Hematopoietic multipotent progenitor cell treated with erythropoietin and hydrocortisone succinate and interleukin-3 and kit ligand, for 15 days (in vitro differentiated cells): ENCODE measurements around the gene YDJC.
A peak's percentile ranks its signal among the peaks of the same experiment; 100 is the strongest.
"Not testable (repeated sequence)": the region's sequence is repeated elsewhere in the genome, so short reads cannot be mapped to it uniquely, and the experiment has no call there.

Experiments
- DNase-seq: peaks from one replicate; pipeline ENCODE4 v3.0.0-alpha.2; 2015; ENCODE audit warnings: low spot score

The YDJC gene

GRCh38 chr22:21651521-21652009, 21.7 kb upstream of the YDJC start:
- no peak for DNase-seq

GRCh38 chr22:21650823-21651520, 21.1 kb upstream of the YDJC start:
- no peak for DNase-seq

GRCh38 chr22:21650280-21650679, 20.5 kb upstream of the YDJC start:
- no peak for DNase-seq

GRCh38 chr22:21646608-21647590, 17.1 kb upstream of the YDJC start:
- DNase-seq: peak; percentile 83

- DNase-seq: not testable (repeated sequence)
Measured at GRCh38 chr22:21645513-21645912, 15.7 kb upstream of the YDJC start.

GRCh38 chr22:21643533-21644357, 13.9 kb upstream of the YDJC start:
- DNase-seq: no peak

GRCh38 chr22:21642584-21643448, 13.0 kb upstream of the YDJC start:
- peak; percentile 57 for DNase-seq

- peak; percentile 99 for DNase-seq
Measured at GRCh38 chr22:21641789-21642583, 12.2 kb upstream of the YDJC start, which contains the start of gene SDF2L1. Gene SDF2L1, plus strand, starts transcription at chr22:21642302. Its CDS starts 35 bp downstream, at chr22:21642337.

GRCh38 chr22:21641417-21641788, 11.6 kb upstream of the YDJC start:
- DNase-seq: peak; percentile 20

GRCh38 chr22:21640810-21641209, 11.0 kb upstream of the YDJC start:
- DNase-seq: no peak

- no peak for DNase-seq
Measured at GRCh38 chr22:21639359-21639758, 9.5 kb upstream of the YDJC start.

GRCh38 chr22:21637450-21637849, 7.6 kb upstream of the YDJC start:
- not testable (repeated sequence) for DNase-seq

- no peak for DNase-seq
Measured at GRCh38 chr22:21636629-21637218, 6.9 kb upstream of the YDJC start.

GRCh38 chr22:21635771-21636510, 6.1 kb upstream of the YDJC start:
- DNase-seq: no peak

GRCh38 chr22:21634844-21635243, 5.0 kb upstream of the YDJC start:
- no peak for DNase-seq

GRCh38 chr22:21634081-21634480, 4.3 kb upstream of the YDJC start:
- DNase-seq: no peak

- no peak for DNase-seq
Measured at GRCh38 chr22:21633481-21633880, 3.7 kb upstream of the YDJC start.

GRCh38 chr22:21632931-21633330, 3.1 kb upstream of the YDJC start:
- DNase-seq: no peak
